Measurements from ENCODE around the gene CSF1R. TPM values are rescaled to one million over a fixed set of nuclear protein-coding genes. Genes with fewer than 3 reads are reported as not detected.
A peak's percentile ranks its signal among the peaks of the same experiment; 100 is the strongest.
"Not testable (repeated sequence)": the region's sequence is repeated elsewhere in the genome, so short reads cannot be mapped to it uniquely, and the experiment has no call there.

The CSF1R gene
- total RNA-seq, 1 donor from 2014 or later = 0.10 TPM

DNA sequence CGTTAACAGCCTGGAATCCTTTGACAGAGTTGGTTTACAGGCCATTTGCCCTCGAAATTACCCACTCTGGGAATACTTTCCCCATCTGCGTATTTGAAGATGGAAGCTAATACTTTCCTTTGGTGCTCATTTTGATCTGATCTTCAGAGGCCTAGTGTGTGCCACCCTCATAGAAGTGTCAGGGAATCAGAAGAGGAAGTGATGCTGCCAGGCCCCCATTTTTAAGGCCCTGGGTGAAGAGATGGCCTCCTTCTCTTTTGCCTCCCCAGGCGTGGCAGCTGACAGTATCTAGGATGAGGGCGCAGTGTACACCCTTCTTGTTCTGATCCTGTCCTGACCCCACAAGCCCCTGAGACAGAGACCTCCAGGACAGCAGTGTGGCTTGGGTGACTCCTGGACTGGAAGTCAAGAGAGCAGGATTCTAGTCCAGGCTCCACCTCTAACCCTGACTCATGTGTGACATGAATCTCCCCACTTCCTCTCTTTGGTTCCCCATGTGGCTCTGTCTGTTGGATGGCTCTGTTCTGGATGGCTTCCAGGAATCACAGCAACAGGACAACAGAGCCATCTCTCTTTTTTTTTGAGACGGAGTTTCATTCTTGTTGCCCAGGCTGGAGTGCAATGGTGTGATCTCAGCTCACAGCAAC is 27.8 kb downstream of the CSF1R start:
- peaks cover 11% of the 10 kb centered on the region for H3K36me3 Mint-ChIP-seq (ENCODE audit: low read depth)
- no peaks in the 10 kb centered on the region for H3K27me3 Mint-ChIP-seq (ENCODE audit: insufficient read depth)
- H3K9me3 Mint-ChIP-seq = no peaks in the 10 kb centered on the region
- no peak overlapping the region for H3K4me3 Mint-ChIP-seq
- H3K27ac Mint-ChIP-seq = no peak overlapping the region
- intact Hi-C loops (cut with micrococcal nuclease) = no loop called here
- no peak for DNase-seq (ENCODE audit: low spot score)
- H3K4me1 Mint-ChIP-seq (ENCODE audit: low read depth) = peaks cover 7% of the 10 kb centered on the region

DNA sequence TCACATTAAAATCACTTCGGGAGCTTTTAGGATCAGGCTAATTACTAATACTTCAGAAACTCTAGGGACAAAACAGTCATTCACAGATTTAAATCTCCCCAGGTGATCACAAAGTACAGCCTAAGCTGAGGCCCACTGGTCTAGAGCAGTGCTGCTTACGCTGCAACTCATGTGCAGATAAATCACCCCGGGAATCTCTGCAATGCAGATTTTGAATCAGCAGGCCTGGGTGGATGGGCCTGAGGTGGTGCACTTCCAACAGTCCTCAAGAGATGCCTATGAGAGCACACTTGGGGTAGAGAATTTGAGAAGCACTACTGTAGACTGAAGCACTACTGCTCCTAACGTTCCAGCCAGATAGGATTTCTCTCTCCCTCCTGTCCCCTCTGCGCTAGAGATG is 28.4 kb downstream of the CSF1R start:
- no peaks in the 10 kb centered on the region for H3K9me3 Mint-ChIP-seq
- intact Hi-C loops (cut with micrococcal nuclease) = no loop called here
- H3K4me3 Mint-ChIP-seq = no peak overlapping the region
- no peaks in the 10 kb centered on the region for H3K27me3 Mint-ChIP-seq (ENCODE audit: insufficient read depth)
- peaks cover 7% of the 10 kb centered on the region for H3K4me1 Mint-ChIP-seq (ENCODE audit: low read depth)
- DNase-seq (ENCODE audit: low spot score) = no peak
- peaks cover 14% of the 10 kb centered on the region for H3K36me3 Mint-ChIP-seq (ENCODE audit: low read depth)
- H3K27ac Mint-ChIP-seq = no peak overlapping the region

DNA sequence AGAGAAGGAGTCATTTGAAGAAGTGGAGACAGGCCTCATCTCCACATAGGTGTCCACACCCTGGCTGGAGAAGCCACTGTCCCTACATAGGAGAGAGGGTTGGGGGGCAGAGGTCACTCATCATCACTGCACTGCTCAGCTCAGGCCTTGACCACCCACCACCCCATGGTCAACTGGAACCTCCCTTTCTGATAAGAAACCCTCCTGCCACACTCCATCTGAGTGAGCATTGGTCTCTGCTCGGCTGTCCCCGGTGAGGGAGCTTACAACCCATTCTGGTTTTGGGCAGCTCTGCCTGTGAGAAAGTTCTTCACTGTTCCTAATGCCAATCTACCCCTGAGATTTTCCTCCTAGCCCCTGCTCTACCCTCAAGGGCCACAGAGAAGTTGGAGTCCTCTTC is 28.8 kb downstream of the CSF1R start:
- Mint-ChIP-seq H3K4me3 (no peak overlapping the region), H3K27ac (no peak overlapping the region), H3K36me3 (ENCODE audit: low read depth) (peaks cover 15% of the 10 kb centered on the region), H3K9me3 (no peaks in the 10 kb centered on the region), H3K4me1 (ENCODE audit: low read depth) (peaks cover 7% of the 10 kb centered on the region), H3K27me3 (ENCODE audit: insufficient read depth) (no peaks in the 10 kb centered on the region)
- no peak for DNase-seq (ENCODE audit: low spot score)
- intact Hi-C loops (cut with micrococcal nuclease) = no loop called here

DNA sequence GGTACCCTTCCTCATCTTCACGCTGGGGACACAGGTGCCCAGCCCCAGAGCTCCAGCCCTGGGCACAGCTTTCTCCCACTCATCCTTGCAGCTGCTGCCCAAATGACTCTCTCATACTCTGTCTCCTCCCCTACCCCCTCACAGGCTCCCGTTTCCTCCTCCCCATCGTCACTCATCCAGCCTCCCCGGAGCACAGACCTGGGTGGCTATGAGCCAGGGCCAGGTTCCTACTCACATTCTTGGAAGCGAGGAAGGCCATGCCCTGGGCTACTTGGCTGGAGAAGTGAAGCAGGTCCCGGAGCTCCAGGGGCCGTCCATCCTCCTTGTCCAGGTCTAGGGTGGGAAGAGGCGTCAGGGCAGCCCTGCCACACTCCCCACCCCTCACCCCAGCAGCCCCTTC is 29.3 kb downstream of the CSF1R start:
- peaks cover 15% of the 10 kb centered on the region for H3K36me3 Mint-ChIP-seq (ENCODE audit: low read depth)
- H3K27ac Mint-ChIP-seq = no peak overlapping the region
- H3K27me3 Mint-ChIP-seq (ENCODE audit: insufficient read depth) = no peaks in the 10 kb centered on the region
- no peak for DNase-seq (ENCODE audit: low spot score)
- H3K4me3 Mint-ChIP-seq = no peak overlapping the region
- no peaks in the 10 kb centered on the region for H3K9me3 Mint-ChIP-seq
- intact Hi-C loops (cut with micrococcal nuclease) = no loop called here
- H3K4me1 Mint-ChIP-seq (ENCODE audit: low read depth) = peaks cover 7% of the 10 kb centered on the region

DNA sequence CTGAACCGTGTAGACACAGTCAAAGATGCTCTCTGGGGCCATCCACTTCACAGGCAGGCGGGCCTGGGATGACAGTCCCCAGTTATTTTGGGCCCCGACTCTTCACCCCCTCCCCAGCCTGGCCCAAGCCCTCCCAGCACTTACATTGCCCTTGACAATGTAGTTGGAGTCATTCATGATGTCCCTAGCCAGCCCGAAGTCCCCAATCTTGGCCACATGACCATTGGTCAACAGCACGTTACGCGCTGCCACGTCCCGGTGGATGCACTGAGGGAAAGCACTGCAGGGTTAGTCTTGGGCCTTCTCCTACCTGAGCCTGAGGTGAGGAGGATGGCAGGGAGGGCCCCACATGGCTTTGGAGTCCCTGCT is 30.3 kb downstream of the CSF1R start:
- Mint-ChIP-seq H3K36me3 (ENCODE audit: low read depth) (peaks cover 21% of the 10 kb centered on the region), H3K27ac (no peak overlapping the region)

DNA sequence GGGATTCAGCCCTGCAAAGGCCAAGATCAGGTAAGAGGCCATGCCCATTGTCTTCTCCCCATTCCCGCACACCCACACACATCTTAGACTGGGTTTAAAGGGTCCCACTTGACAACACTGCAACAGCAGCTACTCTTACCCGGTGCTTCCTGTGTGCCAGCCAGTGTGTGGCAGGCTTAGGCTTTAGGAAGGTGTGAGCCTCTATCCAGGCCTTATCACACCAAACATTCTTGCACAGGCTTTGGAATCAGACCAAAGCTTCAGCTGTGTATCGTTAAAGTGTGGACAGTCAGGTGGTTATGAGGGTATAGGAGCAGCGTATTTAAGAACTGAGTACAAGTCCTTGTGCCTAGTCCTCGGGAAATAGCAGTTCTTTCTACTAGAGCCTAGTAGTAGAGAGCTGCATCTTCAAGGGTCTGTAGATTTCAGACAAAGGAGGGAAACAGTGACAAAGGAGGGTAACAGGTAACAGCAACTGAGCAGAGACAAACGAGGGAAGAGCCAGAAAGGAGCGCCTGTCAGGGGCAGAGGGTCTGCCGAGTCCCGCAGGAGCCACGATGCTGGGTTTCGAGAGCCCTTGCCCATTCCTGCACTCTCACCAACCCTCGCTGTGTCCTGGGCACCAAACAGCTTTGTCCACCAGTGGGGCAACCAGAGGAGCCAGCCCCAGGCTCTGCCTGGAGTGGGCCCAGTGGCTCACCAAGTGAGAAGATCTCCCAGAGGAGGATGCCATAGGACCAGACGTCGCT is 30.9 kb downstream of the CSF1R start:
- H3K27me3 Mint-ChIP-seq (ENCODE audit: insufficient read depth) = no peaks in the 10 kb centered on the region
- DNase-seq (ENCODE audit: low spot score) = no peak
- intact Hi-C loops (cut with micrococcal nuclease) = no loop called here
- H3K36me3 Mint-ChIP-seq (ENCODE audit: low read depth) = peaks cover 24% of the 10 kb centered on the region
- H3K9me3 Mint-ChIP-seq = no peaks in the 10 kb centered on the region
- peaks cover 7% of the 10 kb centered on the region for H3K4me1 Mint-ChIP-seq (ENCODE audit: low read depth)
- H3K4me3 Mint-ChIP-seq = no peak overlapping the region
- H3K27ac Mint-ChIP-seq = no peak overlapping the region

More for the DNA sequence above, 30.3 kb downstream of the CSF1R start:
- no peaks in the 10 kb centered on the region for H3K9me3 Mint-ChIP-seq
- no peaks in the 10 kb centered on the region for H3K27me3 Mint-ChIP-seq (ENCODE audit: insufficient read depth)
- no peak for DNase-seq (ENCODE audit: low spot score)
- intact Hi-C loops (cut with micrococcal nuclease) = no loop called here
- H3K4me1 Mint-ChIP-seq (ENCODE audit: low read depth) = peaks cover 7% of the 10 kb centered on the region
- H3K4me3 Mint-ChIP-seq = no peak overlapping the region

DNA sequence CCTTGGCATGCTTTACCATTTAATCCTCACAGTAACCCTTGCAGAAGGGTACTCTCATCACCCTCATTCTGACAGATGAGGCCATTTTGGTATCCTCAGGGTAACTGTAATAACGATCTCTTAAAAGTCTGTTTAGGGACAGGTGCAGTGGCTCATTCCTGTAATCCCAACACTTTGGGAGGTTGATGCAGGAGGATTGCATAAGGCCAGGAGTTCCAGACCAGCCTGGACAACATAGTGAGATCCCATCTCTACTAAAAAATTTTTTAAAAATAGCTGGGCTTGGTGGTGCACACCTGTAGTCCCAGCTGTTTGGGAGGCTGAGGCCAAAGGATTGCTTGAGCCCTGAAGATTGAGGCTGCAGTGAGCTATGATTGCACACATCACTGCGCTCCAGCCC is 31.8 kb downstream of the CSF1R start:
- Mint-ChIP-seq H3K4me3 (no peak overlapping the region), H3K9me3 (no peaks in the 10 kb centered on the region), H3K27ac (no peak overlapping the region), H3K27me3 (ENCODE audit: insufficient read depth) (no peaks in the 10 kb centered on the region), H3K4me1 (ENCODE audit: low read depth) (peaks cover 7% of the 10 kb centered on the region), H3K36me3 (ENCODE audit: low read depth) (peaks cover 25% of the 10 kb centered on the region)
- no peak for DNase-seq (ENCODE audit: low spot score)
- intact Hi-C loops (cut with micrococcal nuclease) = no loop called here

DNA sequence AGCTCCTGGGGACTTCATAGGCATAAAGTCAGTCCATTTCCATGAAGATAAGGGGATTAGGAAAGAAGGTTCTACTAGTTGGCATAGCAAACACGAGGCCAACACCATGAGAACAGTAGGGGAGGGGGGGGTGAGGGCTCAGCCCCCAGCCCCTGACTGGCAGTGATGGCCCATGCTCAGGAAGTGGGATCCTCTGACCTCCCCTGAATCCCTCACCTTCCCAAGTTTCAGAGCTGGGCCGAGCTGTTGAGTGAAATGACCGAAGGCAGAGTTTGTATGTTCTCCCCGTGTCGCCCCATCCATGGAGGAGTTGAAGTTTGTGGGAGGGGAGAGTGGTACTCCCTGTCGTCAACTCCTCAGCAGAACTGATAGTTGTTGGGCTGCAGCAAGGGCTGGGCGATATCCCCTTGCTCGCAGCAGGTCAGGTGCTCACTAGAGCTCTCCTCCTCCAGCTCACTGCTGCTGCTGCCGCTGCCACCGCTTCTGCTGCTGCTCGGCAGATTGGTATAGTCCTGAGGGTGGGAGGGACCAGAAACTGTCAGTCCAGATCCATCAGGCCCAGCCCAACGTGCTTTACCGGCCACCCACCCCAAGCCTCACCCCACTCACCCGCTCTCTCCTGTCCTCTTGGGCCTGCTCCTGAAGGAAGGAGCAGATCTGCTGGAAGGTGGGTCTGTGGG is 32.5 kb downstream of the CSF1R start:
- no peaks in the 10 kb centered on the region for H3K9me3 Mint-ChIP-seq
- H3K27ac Mint-ChIP-seq = peak overlapping the region; percentile 56
- no peaks in the 10 kb centered on the region for H3K27me3 Mint-ChIP-seq (ENCODE audit: insufficient read depth)
- H3K36me3 Mint-ChIP-seq (ENCODE audit: low read depth) = peaks cover 32% of the 10 kb centered on the region
- intact Hi-C loops (cut with micrococcal nuclease) = no loop called here
- peaks cover 7% of the 10 kb centered on the region for H3K4me1 Mint-ChIP-seq (ENCODE audit: low read depth)
- no peak overlapping the region for H3K4me3 Mint-ChIP-seq
- no peak for DNase-seq (ENCODE audit: low spot score)

DNA sequence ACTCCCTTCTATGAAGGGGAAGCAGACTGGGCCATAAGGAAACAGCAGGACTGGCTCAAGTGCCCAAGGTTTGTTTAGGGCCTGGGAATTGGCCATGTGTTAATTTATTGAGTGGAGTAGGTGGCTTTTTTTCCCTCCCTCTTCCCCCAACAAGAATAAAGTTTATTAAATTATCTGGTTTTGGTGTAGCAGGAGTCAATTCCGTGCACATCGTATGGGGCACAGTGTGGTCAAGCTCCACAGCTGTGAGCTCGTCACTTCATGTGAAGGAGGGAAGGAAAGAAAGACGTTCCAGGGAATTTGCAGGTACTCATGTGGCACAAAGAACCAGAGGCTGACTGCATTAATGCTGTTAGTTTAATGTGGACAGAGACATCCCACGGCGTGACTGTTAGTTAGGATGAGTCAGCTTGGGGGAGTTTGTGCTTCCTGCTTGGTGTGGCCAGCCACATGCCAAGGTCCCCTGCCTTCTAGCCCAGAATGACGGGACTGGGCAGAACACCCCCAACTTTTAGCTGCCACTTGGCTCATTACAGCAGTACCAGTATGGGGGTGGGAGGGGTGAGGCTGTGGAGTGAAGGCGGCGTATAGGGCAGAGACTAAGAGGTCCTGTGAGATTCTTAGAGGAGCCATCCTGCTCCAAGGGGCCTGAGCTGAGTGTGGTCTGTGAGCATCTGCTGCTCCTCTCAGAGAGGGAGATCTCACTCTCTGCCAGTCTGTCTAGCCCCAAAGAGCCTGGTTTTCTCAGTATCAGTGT is 33.2 kb downstream of the CSF1R start:
- no peak for DNase-seq (ENCODE audit: low spot score)
- H3K9me3 Mint-ChIP-seq = no peaks in the 10 kb centered on the region
- intact Hi-C loops (cut with micrococcal nuclease) = no loop called here
- peak overlapping the region; percentile 56 for H3K27ac Mint-ChIP-seq
- H3K4me1 Mint-ChIP-seq (ENCODE audit: low read depth) = no peaks in the 10 kb centered on the region
- no peaks in the 10 kb centered on the region for H3K27me3 Mint-ChIP-seq (ENCODE audit: insufficient read depth)
- H3K4me3 Mint-ChIP-seq = no peak overlapping the region
- H3K36me3 Mint-ChIP-seq (ENCODE audit: low read depth) = peaks cover 38% of the 10 kb centered on the region

DNA sequence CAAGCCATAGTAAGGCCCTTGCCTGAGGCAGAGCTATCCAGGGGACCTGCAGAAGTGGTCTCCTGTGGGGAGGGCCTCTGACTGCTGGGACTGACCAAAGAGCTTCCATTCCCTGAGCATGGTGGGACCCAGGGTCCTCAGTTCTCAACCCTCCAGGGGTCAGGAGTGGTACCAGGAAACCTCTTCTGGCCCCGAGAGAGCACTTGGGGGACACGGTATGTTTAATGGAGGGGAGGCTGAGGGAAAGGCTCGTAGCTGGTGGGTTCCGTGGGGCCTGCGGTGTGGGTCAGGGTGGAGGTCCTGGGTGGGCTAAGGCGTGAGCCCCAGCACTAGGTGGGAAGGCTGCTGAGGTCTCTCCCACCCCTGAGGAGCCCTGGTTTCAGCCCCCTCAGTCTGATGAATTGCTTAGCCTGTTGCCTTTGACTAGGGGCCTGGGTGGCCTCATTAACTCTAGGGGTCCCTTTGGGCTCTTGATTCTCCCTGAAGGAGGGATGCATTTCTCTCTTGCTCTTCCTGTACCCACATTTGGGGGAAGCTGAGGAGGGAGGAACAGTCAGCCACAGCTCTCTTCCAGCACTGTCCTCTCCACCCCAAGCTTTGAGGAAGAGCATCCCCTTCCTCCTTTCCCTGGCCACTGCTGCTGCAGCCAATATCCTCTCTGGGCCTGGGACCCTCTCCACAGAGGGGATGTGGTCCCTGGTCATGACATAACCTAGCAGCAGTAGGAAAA is 34.0 kb downstream of the CSF1R start:
- no peaks in the 10 kb centered on the region for H3K27me3 Mint-ChIP-seq (ENCODE audit: insufficient read depth)
- H3K4me1 Mint-ChIP-seq (ENCODE audit: low read depth) = no peaks in the 10 kb centered on the region
- intact Hi-C loops (cut with micrococcal nuclease) = no loop called here
- no peak overlapping the region for H3K27ac Mint-ChIP-seq
- no peaks in the 10 kb centered on the region for H3K9me3 Mint-ChIP-seq
- H3K4me3 Mint-ChIP-seq = no peak overlapping the region
- H3K36me3 Mint-ChIP-seq (ENCODE audit: low read depth) = peaks cover 44% of the 10 kb centered on the region
- DNase-seq (ENCODE audit: low spot score) = no peak

DNA sequence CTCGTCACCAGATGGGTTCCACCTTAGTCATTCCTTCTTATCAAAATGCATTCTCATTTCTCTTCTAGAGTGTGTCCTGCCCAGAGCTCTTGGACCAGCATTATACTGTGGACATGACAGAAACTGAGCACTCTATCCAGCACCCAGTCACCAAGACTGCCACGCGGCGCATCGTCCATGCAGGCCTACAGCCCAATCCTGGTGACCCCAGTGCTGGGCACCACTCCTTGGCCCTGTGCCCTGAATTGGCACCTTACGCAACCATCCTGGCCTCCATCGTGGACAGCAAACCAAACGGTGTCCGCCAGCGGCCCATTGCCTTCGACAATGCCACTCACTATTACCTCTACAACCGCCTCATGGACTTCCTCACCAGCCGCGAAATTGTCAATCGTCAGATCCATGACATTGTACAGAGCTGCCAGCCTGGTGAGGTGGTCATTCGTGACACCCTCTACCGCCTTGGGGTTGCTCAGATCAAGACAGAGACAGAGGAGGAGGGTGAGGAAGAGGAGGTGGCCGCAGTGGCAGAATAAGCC is 34.6 kb downstream of the CSF1R start:
- H3K27me3 Mint-ChIP-seq (ENCODE audit: insufficient read depth) = no peaks in the 10 kb centered on the region
- H3K27ac Mint-ChIP-seq = no peak overlapping the region
- no peak overlapping the region for H3K4me3 Mint-ChIP-seq
- no peak for DNase-seq (ENCODE audit: low spot score)
- peaks cover 42% of the 10 kb centered on the region for H3K36me3 Mint-ChIP-seq (ENCODE audit: low read depth)
- H3K4me1 Mint-ChIP-seq (ENCODE audit: low read depth) = no peaks in the 10 kb centered on the region
- no peaks in the 10 kb centered on the region for H3K9me3 Mint-ChIP-seq
- intact Hi-C loops (cut with micrococcal nuclease) = no loop called here

DNA sequence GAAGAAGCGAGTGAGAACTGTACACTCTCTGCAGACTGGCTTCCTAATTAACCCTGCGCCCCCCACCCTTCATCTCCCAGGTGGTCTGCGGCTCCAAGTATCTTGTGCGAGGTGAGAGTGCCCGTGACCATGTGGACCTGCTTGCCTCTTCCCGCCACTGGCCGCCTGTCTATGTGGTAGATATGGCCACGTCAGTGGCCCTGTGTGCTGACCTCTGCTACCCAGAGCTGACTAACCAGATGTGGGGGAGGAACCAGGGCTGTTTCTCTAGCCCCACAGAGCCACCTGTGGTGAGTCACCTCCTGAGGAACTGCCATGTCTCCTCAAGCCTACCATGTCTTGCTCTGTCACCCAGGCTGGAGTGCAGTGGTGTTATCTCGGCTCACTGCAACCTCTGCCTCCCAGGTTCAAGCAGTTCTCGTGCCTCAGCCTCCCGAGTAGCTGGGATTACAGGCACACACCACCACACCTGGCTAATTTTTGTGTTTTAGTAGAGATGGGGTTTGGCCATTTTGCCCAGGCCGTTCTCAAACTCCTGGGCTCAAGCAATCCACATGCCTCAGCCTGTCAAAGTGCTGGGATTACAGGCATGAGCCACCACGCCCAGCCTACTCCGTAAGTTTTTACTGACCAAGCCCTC is 36.1 kb downstream of the CSF1R start:
- DNase-seq (ENCODE audit: low spot score); H3K27ac Mint-ChIP-seq; H3K9me3 Mint-ChIP-seq; H3K27me3 Mint-ChIP-seq (ENCODE audit: insufficient read depth); H3K4me3 Mint-ChIP-seq; H3K4me1 Mint-ChIP-seq (ENCODE audit: low read depth); intact Hi-C loops (cut with micrococcal nuclease): not testable (repeated sequence)
- H3K36me3 Mint-ChIP-seq (ENCODE audit: low read depth) = peaks cover 45% of the 10 kb centered on the region
